NCI-H1417 treated with DMSO at 0.1 percent for 48 hours (cell line): ENCODE data around the gene B3GNT5.

Source experiments
- DNase-seq: peaks from one replicate; lab custom pipeline; 2025; lab: John Stamatoyannopoulos, UW

Gene B3GNT5

DNA sequence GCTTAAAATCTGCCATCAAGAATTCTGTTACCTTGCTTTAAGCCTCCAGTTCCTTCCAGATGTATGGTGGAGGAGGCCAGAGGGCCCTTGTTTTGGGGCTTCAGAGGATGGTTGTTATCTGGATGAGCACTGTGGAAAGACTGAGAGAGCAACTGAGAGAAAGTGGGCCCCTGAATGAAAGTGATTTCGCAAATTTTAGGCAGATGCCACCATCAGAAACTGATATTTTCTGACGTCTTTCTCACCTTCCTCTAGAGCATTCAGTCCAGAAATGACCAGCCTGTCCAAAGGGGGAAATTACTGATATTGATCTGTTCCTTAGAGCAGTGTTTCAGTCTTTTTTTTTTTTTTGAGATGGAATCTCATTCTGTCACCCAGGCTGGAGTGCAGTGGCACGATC, 13.4 kb downstream of the B3GNT5 start:
- DNase-seq = no peak

DNA sequence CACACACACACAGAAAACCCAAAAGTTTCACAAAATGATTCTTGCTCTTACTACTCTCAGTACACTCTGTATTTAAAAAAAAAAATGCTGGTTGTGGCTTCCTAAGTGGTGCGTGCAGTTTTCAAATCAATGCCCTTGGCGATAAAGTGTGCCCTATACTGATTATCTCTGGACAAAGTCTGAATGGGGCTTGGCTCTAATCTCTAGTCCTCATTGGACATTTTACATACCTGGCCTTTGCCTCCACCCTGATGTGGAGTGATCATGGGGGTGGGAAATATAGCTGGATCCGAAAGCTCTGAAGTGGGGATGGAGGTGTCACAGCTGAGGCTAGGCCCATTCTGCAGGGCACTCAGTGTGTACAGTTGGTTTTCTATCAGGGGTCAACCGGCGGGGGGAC, 14.1 kb downstream of the B3GNT5 start:
- no peak for DNase-seq

DNA sequence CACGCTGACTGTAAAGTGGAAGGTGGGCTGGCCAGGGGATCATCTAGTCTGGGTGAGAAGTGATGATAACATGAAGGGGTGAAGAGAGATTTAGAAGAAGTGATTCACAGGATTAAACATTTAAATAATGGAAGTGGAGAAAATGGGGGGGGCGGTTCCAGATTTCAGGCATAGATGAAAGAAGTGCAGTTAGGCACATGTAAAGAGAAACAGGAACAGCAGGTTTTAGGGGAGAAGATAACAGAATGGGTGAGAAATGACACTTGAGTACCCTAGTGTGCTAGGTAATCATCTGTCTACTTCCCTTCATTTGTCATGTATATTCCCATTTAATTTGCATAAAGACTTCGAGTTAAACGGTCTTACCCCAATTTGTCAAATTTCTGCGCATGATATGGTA, 15.3 kb downstream of the B3GNT5 start:
- DNase-seq = no peak

DNA sequence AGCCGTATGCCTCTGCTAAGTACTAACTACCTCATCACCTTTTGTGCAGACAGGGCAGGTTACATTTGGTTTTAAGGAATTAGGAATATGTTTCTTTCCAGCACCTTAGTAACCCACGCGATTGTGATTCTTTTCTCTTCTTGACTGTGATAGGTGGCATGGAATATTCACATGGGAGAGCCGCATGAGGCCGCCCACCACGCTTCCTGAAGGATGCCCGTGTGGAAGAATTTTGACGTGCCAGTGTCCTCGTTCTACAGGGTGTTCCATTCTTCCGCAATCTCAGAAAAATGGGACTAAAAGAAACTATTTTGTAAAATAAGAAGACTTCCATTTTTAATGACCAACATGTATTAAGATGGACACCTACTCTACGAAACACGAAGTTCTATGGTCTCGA, 16.3 kb downstream of the B3GNT5 start:
- DNase-seq = no peak

DNA sequence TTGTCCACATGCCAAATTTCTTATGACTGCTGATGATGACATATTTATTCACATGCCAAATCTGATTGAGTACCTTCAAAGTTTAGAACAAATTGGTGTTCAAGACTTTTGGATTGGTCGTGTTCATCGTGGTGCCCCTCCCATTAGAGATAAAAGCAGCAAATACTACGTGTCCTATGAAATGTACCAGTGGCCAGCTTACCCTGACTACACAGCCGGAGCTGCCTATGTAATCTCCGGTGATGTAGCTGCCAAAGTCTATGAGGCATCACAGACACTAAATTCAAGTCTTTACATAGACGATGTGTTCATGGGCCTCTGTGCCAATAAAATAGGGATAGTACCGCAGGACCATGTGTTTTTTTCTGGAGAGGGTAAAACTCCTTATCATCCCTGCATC, 17.3 kb downstream of the B3GNT5 start:
- no peak for DNase-seq

DNA sequence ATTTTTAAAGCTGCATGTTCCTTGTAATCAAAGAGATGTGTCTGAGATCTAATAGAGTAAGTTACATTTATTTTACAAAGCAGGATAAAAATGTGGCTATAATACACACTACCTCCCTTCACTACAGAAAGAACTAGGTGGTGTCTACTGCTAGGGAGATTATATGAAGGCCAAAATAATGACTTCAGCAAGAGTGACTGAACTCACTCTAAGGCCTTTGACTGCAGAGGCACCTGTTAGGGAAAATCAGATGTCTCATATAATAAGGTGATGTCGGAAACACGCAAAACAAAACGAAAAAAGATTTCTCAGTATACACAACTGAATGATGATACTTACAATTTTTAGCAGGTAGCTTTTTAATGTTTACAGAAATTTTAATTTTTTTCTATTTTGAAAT, 19.1 kb downstream of the B3GNT5 start:
- no peak for DNase-seq

DNA sequence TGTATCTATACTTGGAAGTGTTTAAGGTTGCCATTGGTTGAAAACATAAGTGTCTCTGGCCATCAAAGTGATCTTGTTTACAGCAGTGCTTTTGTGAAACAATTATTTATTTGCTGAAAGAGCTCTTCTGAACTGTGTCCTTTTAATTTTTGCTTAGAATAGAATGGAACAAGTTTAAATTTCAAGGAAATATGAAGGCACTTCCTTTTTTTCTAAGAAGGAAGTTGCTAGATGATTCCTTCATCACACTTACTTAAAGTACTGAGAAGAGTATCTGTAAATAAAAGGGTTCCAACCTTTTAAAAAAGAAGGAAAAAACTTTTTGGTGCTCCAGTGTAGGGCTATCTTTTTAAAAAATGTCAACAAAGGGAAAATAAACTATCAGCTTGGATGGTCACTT, 19.7 kb downstream of the B3GNT5 start:
- no peak for DNase-seq

DNA sequence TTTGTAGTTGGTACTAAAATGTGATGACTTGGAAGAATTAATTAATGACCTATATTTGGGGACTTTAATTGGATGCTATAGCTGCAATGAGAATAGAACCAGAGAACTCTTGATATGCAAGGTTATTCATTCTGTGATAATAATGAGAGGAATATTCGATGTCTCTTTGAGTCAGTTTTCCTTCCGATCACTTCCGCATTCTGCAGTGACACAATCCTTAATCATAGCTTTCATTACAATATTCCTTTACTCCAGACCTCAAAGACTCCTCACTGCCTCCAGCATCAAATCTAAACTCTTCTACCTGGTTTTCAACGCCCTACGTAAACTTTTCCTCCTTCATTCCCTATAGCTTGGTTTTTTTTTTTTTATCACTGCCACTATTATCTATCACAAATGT, 21.6 kb downstream of the B3GNT5 start:
- DNase-seq = no peak

DNA sequence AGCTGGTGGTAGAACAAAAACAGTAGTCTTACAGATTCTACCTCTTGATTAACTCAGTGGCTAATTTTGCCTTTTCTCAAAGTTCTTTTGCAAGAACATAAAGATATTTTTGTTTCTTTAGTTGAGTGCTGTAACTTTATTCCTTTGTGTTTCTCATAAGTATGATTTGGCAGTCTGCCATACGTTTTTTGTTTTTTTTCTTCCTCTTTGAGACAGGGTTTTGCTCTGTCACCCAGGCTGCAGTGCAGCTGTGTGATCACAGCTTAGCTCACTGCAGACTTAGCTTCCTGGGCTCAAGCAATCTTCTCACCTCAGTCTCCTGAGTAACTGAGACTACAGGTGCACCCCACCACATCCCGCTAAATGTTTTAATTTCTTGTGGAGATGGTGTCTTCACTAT, 22.4 kb downstream of the B3GNT5 start:
- no peak for DNase-seq

DNA sequence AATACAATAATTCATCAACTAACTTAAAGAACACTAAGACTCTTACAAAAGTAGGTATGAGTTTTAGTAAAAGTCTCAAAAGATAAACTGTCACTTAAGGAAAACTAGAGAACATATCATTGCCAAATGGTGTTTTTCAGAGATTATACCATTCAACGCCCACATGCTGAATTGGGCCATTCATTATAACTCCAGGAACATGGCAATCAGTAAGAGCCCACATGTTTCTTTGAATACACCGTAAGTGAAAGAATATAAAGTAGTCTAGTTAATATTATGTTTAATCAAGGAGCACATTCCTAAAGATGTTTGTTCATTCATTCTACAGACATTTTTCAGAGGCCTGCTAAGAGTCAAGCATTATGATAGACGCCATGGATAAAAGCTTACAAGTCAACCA, 22.9 kb downstream of the B3GNT5 start:
- no peak for DNase-seq

DNA sequence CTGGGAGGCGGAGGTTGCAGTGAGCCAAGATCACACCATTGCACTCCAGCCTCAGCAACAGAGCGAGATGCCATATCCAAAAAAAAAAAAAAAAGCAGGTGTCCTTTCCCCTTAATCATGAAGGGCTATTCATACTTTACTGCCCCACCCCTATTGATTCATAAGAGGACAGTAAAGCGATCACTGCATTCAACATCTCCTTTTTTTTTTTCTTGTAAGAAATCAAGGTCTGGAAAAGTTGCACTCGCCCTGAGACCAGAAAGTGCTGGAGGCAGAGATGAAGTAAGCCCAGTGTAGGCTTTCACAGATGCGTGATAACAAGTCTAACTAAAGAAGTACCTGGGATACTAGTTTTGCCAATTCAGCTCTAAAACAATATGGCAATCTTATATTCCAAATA, 24.2 kb downstream of the B3GNT5 start:
- DNase-seq = no peak

DNA sequence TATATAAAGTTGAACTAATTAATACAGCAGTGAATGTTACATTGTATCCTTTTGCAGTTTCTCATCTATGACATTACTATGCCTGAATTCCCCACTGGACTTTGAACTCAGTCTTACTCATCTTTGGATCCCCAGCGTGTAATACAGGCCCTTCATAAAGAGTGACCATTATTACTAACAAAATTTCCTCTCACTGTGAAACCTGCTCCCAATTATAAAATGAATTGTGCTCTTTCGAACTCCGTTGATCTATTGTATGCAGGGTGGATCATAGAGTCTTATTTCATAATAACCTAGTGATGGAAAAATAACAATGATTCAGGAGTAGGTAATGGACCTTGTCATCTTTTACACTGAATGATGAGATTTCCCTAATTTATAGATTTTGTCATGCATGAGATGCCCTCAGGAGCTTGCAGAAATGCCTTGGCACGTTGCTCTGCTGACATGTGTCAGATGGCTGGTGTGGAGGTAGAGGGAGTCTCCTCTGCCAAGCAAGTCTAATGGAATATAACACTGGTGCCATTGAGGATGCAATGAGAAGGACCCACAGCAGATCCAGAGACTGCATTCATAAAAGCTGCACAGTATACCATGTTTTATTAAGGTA, 25.5 kb downstream of the B3GNT5 start:
- no peak for DNase-seq

DNA sequence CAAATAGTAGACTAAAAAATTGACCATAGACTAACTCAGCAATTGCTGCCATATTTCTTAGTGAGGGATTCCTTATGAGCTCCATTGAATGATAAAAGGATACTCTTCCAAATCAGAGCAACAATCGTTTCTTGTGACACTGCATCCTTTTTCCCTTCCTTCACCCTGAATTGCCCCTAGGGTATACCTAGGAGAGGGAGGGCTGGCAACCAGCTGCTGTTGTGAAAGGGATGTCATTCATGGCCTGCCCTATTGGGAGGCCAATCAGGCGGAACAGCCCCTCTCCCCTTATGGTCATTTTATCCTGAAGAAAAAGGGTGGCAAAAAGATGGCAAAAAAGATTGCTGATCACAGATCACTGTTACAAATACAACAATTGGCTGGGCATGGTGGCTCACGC, 26.3 kb downstream of the B3GNT5 start:
- DNase-seq = no peak

DNA sequence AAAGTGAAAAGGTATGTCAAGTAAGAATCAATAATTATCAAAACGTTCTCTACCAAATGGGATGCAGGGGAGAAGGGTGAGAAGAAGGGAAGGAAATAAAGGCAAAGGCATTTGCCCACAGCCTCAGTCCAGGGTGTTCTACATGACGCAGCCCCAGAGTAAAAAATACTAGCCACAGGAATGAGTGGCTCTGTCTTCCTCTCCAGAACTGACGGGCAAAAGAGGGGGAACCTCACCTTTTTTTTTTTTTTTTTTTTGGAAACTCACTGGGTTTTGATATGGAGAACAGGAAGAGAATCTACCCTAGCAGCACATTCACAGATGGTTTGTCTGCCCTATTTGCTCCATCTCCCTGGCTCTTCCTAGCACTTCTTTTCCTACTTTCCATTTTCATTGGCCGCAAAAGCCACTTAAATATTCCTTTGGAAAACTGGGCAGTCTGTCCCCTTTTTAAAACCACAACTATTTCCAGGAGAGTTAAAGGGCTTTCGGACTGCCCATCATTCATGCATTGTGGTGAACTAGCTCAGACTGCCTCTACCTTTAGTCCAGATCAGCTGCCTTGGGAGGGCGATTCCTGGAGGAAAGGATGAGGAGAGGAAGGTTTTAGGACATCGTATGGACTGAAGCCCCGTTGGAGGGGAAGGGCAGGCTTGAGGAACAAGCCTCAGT, 28.2 kb downstream of the B3GNT5 start:
- no peak for DNase-seq

DNA sequence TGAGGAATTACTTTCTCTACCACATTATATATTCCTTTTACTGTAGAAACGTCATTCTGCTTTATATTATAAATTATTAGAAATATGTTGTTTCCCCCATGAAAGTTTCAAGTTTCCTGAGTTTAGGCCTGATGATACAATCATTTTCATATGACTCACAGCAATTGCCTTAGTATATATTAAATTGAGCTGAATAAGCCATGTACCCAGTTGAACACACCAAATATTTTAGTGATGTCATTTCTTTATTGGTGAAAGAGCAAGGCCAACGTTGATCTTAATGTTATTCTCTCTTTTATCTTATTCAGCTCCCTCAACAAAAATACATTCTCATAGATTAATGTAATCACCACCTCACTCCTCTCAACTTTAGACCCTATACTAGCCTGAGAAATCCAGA, 30.8 kb downstream of the B3GNT5 start:
- DNase-seq = no peak

DNA sequence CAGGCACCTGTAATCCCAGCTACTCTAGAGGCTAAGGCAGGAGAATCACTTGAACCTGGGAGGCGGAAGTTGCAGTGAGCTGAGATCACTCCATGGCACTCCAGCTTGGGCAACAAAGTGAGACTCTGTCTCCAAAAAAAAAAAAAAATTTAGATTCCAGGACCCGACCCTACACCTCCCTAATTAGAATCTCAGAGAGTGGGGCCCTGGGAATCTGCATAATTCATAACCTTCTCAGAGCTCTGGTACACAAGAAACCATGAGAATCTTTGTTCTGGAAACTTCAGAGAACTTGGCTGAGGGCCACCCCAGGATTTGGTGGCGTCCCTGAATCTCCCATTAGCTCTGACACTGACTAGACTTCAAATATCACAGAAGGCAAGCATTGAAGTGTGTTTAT, 31.5 kb downstream of the B3GNT5 start:
- no peak for DNase-seq

DNA sequence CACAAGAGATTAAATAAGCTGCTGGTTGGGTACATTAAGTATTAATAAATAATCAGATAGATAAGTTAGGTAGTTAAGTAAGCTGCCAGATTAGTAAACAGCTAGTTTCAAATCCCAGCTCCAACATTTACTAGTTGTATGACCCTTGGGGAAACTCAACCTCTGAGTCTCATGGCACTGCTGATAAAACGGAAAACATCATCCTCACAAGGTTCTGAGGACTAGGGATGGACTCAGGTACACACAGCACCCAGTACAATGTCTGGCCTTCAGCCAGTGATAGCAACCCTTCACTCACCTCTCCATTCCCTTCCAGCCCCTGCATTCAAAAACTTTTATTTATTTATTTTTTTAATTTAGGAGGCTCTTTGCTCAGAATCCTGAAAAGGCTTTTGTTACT, 32.3 kb downstream of the B3GNT5 start:
- no peak for DNase-seq

DNA sequence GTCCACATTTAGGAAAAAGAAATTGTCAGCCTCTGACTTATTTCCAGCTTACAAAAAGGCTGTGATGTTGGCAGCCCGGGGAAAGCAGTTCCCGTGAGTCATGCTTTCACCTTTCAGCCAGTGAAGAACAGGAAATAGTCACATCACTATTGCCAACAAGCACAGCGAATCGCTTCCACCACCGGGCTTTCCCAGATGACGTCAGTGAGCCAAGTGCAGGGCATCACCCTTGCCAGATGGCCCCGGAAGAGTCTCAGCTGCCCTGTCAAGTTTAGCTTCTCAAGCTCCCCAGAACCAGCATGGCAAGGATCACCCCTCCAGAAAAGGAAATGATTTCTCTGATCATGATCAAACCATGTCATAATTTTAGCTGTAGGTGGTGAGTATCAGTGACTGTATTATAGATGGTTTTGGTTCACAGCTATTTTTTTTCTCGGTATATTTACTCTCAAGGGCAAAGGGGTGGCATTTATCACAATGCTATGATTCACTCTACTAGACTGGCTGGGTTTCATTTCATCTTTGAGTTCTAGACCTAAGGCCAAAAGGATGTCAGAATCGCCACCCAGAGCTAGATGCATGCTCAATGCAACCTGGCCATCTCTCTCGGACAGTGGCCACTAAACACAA, 32.9 kb downstream of the B3GNT5 start:
- no peak for DNase-seq

DNA sequence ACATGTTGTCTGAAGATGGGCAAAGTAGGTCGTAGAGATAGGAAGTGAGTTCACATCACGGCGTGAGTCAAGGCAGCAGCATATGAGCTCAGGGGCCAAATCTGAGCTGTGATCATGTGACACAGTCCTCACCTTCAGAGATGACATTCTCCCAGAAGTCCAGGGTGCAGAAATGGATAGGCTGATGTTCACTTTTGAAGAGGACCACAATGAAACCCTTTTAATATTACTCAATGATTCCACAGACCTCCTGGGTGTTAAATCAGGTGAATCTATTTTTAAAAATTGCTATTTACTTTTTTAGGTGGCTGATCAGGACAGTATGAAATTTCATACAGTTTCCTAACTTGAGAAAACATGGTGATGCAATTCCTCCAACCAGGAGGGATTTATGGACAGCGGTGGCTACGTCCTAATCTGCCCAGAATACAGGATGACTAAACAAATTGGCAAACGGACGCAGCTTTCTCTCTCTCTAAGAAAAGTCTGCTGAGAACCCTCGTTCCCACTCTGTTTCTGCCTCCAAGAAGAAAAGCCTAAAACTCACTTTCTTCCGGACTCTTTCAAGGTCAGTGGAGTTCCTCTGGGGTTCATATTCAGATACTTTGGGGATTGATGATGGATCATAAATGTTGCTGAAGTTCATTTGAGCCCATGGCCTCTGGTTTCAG, 34.4 kb downstream of the B3GNT5 start:
- no peak for DNase-seq

DNA sequence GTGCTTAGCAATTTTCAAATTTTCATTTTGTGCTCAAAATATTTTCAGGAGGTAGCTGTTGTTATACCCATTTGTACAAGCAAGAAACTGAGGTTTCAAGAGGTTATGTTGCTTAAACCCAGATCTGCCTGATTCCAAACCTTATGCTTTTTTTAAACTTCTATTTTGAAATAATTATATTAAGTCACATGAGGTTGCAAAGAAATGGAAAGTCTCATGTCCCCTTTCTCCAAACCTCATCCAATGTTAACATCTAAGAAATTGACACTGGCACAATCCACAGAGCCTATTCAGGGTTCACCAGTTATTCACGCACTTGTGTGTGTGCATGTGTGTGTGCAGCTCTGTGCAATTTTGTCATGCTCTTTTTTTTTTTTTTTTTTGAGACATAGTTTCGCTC, 35.1 kb downstream of the B3GNT5 start:
- no peak for DNase-seq

DNA sequence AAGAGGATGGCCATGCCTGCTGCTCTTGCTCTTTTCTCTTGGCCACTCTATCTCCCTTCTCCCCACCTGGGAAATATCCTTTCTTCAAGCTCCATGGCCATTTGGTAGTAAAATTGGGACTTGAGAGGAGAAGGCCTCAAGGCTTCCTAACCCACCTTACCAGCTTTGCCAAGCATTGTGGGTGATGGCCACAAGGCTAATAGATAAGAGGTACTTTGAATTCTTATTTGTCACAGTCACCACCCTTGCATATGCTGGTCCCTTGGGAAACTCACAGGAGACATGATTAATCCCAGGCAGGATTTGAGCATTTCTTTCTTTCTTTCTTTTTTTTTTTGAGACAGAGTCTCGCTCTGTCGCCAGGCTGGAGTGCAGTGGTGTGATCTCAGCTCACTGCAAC, 37.2 kb downstream of the B3GNT5 start:
- no peak for DNase-seq

DNA sequence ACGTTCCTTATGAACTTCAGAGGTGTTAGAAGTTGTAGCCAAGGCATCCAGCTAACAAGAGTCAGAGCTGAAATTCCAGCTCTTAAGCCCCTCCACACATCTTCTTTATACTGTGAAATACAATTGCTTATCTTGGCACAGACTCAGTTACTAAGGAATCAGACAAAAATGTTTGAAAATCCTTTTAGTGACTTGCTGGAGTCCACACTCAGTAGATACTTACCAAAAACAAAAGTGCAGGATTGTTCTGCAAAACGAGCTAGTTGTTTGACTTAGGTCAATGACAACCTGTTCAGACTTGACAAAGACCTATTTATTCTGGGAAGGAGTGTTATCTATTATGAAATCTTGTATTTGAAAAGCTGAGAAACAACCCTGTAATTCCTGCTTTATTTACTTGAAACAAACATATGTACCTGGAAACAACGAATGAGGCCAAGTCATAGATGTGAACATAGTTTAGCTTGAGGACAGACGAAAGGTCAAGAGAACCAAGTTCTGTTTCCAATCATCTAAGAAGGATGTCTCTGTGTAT, 38.5 kb downstream of the B3GNT5 start:
- DNase-seq = no peak

DNA sequence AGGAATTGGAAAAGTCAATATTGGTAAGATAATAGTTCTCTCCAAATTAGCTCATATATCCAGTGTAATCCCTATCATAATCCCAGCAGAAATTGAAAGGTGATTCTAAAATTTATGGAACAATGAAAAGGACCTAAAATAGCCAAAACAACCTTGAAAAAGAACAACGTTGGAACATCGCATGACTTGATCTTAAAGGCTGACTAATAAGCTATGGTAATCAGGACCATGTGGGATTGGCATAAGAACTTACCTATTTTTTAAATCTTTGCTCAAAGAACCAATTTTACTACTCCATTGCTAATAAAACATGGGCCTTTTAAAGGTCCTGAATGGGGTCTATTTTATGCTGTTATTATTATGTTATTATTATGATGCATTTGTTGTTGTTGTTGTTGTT, 40.9 kb downstream of the B3GNT5 start:
- no peak for DNase-seq
